Caco-2 (cell line): ENCODE data around the gene DNAJC8. TPM values are rescaled to one million over a fixed set of nuclear protein-coding genes. Genes with fewer than 3 reads are reported as not detected.

Experiments
- BruUV-seq: library from RNA; stranded (reverse); fragments of 400-500 nt; replicated peaks from 2 replicates; lab custom pipeline; 2021; lab: Mats Ljungman, UMichigan
- CTCF ChIA-PET: fragments of 300-600 bp; sonication (Branson Sonifier 250); formaldehyde crosslinking; loops from one replicate; lab custom pipeline; 2022; ENCODE audit warnings: antibody characterized with exemption; lab: Charles Lee
- POLR2A ChIA-PET: fragments of 300-600 bp; sonication (Branson Sonifier 250); formaldehyde crosslinking; loops from one replicate; lab custom pipeline; 2022; ENCODE audit warnings: antibody characterized with exemption; lab: Charles Lee
- DNase-seq, 2 experiments: peaks; one replicate each; pipeline versions ENCODE4 v3.0.0 to v3.0.0-alpha.2; 2020 to 2022
- H3K27me3 ChIP-seq: replicated peaks from 2 replicates; pipeline ENCODE4 v1.6.0; 2011; ENCODE audit warnings: low read length; ENCODE audit not compliant: control insufficient read depth, insufficient read depth
- H3K36me3 ChIP-seq: 2 replicates; pipeline ENCODE4 v1.5.1; 2011; ENCODE audit warnings: low read length; ENCODE audit not compliant: control insufficient read depth, insufficient read depth
- H3K4me1 ChIP-seq: fragments of 250-450 bp; sonication (Bioruptor Pico); 2 replicates; pipeline ENCODE4 v1.5.1; 2020; ENCODE audit warnings: mild to moderate bottlenecking
- H3K4me3 ChIP-seq: 2 replicates; pipeline ENCODE4 v1.5.1; 2011; ENCODE audit warnings: low read depth, mild to moderate bottlenecking, control low read depth, low read length
- H3K9me3 ChIP-seq: fragments of 250-450 bp; sonication (Bioruptor Pico); 2 replicates; pipeline ENCODE4 v1.5.1; 2020; ENCODE audit warnings: mild to moderate bottlenecking, moderate library complexity
- H3K27ac Mint-ChIP-seq: one replicate; pipeline ENCODE4 v1.8.0; 2022; ENCODE audit warnings: mixed read lengths; ENCODE audit not compliant: unreplicated experiment
- H3K27me3 Mint-ChIP-seq: one replicate; pipeline ENCODE4 v1.8.0; 2022; ENCODE audit warnings: mixed read lengths; ENCODE audit not compliant: insufficient read depth, unreplicated experiment
- H3K36me3 Mint-ChIP-seq: one replicate; pipeline ENCODE4 v1.8.0; 2022; ENCODE audit warnings: mild to moderate bottlenecking, mixed read lengths; ENCODE audit not compliant: insufficient read depth, unreplicated experiment
- H3K4me1 Mint-ChIP-seq: one replicate; pipeline ENCODE4 v1.8.0; 2022; ENCODE audit warnings: low read depth, mixed read lengths; ENCODE audit not compliant: unreplicated experiment
- H3K4me3 Mint-ChIP-seq: one replicate; pipeline ENCODE4 v1.8.0; 2022; ENCODE audit warnings: mild to moderate bottlenecking, moderate library complexity, mixed read lengths; ENCODE audit not compliant: unreplicated experiment
- H3K9me3 Mint-ChIP-seq: one replicate; pipeline ENCODE4 v1.8.0; 2022; ENCODE audit warnings: mixed read lengths; ENCODE audit not compliant: unreplicated experiment
- CTCF ChIP-seq, 2 experiments: fragments of 200-600 bp in 1 of 2; IDR thresholded peaks; 1 replicate in 1 of 2; 2 replicates in 1 of 2; pipeline versions ENCODE4 v1.5.1 to v1.8.0; 2011 to 2022; ENCODE audit warnings: antibody characterized with exemption in 1 of 2, control low read depth in 1 of 2, inconsistent platforms in 1 of 2, low read depth in 1 of 2, low read length in 1 of 2, mild to moderate bottlenecking in 1 of 2, moderate library complexity in 1 of 2; ENCODE audit not compliant: insufficient read depth in 1 of 2, severe bottlenecking in 1 of 2, unreplicated experiment in 1 of 2
- intact Hi-C: fragments of 100-400 bp; cut with micrococcal nuclease; formaldehyde crosslinking; loops from one replicate; pipeline ENCODE4 v1.10.0; 2022; ENCODE audit not compliant: unreplicated experiment
- total RNA-seq: library from RNA; stranded (reverse); gene quantifications from 2 replicates; pipeline ENCODE4 v1.2.3, GENCODE V29; 2022

DNAJC8 gene
- total RNA-seq, 1 experiment from 2014 or later: 69.4 TPM

- DNase-seq: no peak
- Mint-ChIP-seq H3K27me3 (no peaks in the 10 kb centered on the region), H3K9me3 (no peaks in the 10 kb centered on the region), H3K27ac (no peak overlapping the region), H3K4me1 (no peaks in the 10 kb centered on the region), H3K4me3 (no peak overlapping the region), H3K36me3 (no peaks in the 10 kb centered on the region)
- CTCF ChIA-PET: no interaction called here
- intact Hi-C loops: no loop called here
- TF ChIP-seq CTCF (IDR thresholded peaks at IDR 0.05; ENCODE audit: insufficient read depth in 1 of 2, low read depth in 1 of 2, low read length in 1 of 2, severe bottlenecking in 1 of 2, unreplicated experiment in 1 of 2): no peak
- no TSS peak for BruUV-seq
- Histone ChIP-seq H3K9me3 (no peaks in the 10 kb centered on the region), H3K4me1 (no peaks in the 10 kb centered on the region), H3K4me3 (no peak overlapping the region), H3K36me3 (no peaks in the 10 kb centered on the region), H3K27me3 (no peaks in the 10 kb centered on the region)
- POLR2A ChIA-PET: no interaction called here
Measured at GRCh38 chr1:28155628-28156027, 77.2 kb downstream of the DNAJC8 start.

GRCh38 chr1:28154078-28154594 is 78.7 kb downstream of the DNAJC8 start:
- Histone ChIP-seq H3K27me3 (no peaks in the 10 kb centered on the region), H3K9me3 (no peaks in the 10 kb centered on the region), H3K4me1 (no peaks in the 10 kb centered on the region), H3K4me3 (no peak overlapping the region), H3K36me3 (no peaks in the 10 kb centered on the region)
- no TSS peak for BruUV-seq
- Mint-ChIP-seq H3K27ac (no peak overlapping the region), H3K27me3 (no peaks in the 10 kb centered on the region), H3K9me3 (no peaks in the 10 kb centered on the region), H3K36me3 (no peaks in the 10 kb centered on the region), H3K4me3 (no peak overlapping the region), H3K4me1 (no peaks in the 10 kb centered on the region)
- intact Hi-C loops: no loop called here
- no peak for DNase-seq
- no peak for TF ChIP-seq CTCF (IDR thresholded peaks at IDR 0.05; ENCODE audit: insufficient read depth in 1 of 2, low read depth in 1 of 2, low read length in 1 of 2, severe bottlenecking in 1 of 2, unreplicated experiment in 1 of 2)
- ChIA-PET CTCF (no interaction called here), POLR2A (no interaction called here)

Other genes with a start within 250 kb of the DNAJC8 start
- 9.9 and 11.2 TPM in 2 replicates for gene EYA3, start 144.4 kb downstream of the DNAJC8 start, total RNA-seq
- 0.12 and 0.32 TPM in 2 replicates for gene PTAFR, start 56.3 kb downstream of the DNAJC8 start, total RNA-seq
- 126 and 130 TPM in 2 replicates for gene ATP5IF1, start 3.1 kb upstream of the DNAJC8 start, total RNA-seq
- gene SESN2, start 26.5 kb upstream of the DNAJC8 start, total RNA-seq: 33.2 and 34.5 TPM in 2 replicates
- 7.3 and 9.0 TPM in 2 replicates for gene MED18, start 96.0 kb upstream of the DNAJC8 start, total RNA-seq
- 31.1 and 35.5 TPM in 2 replicates for gene PHACTR4, start 136.7 kb upstream of the DNAJC8 start, total RNA-seq